Measurements from ENCODE around the gene ZGPAT. TPM values are rescaled to one million over a fixed set of nuclear protein-coding genes. Genes with fewer than 3 reads are reported as not detected.

Gene ZGPAT
- total and polyA plus RNA-seq, 9 of the 15 experiments (the other 6 are each of a cell fraction or from before 2014, with no cell fraction given) = 0.14 to 26.6 (median 7.4) TPM

GRCh38 chr20:63685269-63686026 lies 22.4 kb upstream of the ZGPAT start (continued):
- no peak for TF ChIP-seq ZHX1 (conservative IDR thresholded peaks at IDR 0.05; ENCODE audit: low read length)
- TF ChIP-seq DIDO1 (tag; IDR thresholded peaks at IDR 0.05; ENCODE audit: low read depth) = no peak
- TF ChIP-seq ZNF23 (CRISPR knock-in tag; IDR thresholded peaks at IDR 0.05) = no peak
- no peak for TF ChIP-seq SAFB2 (IDR thresholded peaks at IDR 0.05; ENCODE audit: borderline replicate concordance, low read depth, low read length, severe bottlenecking)
- TF ChIP-seq GTF2A2 (tag; IDR thresholded peaks at IDR 0.05) = no peak
- TF ChIP-seq ZNF57 (CRISPR knock-in tag; IDR thresholded peaks at IDR 0.05) = no peak
- no peak for TF ChIP-seq HSF4 (CRISPR knock-in tag; IDR thresholded peaks at IDR 0.05; ENCODE audit: borderline replicate concordance)
- TF ChIP-seq PKNOX1 (IDR thresholded peaks at IDR 0.05) = no peak
- TF ChIP-seq POLR2G (IDR thresholded peaks at IDR 0.05; ENCODE audit: low read depth, low read length) = peak; percentile 71
- peak; percentile 38; the same call in 1 of the 2 replicates for TF ChIP-seq RBFOX2 (IDR thresholded peaks at IDR 0.05; ENCODE audit: low read depth, low read length)
- TF ChIP-seq TARDBP (IDR thresholded peaks at IDR 0.05) = no peak
- no peak for TF ChIP-seq ELF2 (CRISPR knock-in tag; IDR thresholded peaks at IDR 0.05)
- TF ChIP-seq FOXJ2 (tag; IDR thresholded peaks at IDR 0.05) = no peak
- no peak for TF ChIP-seq ZNF318 (IDR thresholded peaks at IDR 0.05; ENCODE audit: borderline replicate concordance in 1 of 2, low read depth in 1 of 2)
- TF ChIP-seq SMAD3 (CRISPR knock-in tag; conservative IDR thresholded peaks at IDR 0.05) = no peak
- TF ChIP-seq ASH1L (IDR thresholded peaks at IDR 0.05; ENCODE audit: borderline replicate concordance, low read depth, partially characterized antibody) = no peak
